OCI-LY3 (cell line): ENCODE data around the gene IPO9.

ENCODE experiments used
- H2AFZ ChIP-seq: fragments of 200-600, 300-600 bp; shearing (Covaris generic); 2 replicates; pipeline ENCODE4 v1.6.0; 2014; ENCODE audit warnings: antibody characterized with exemption, low read depth, low read length
- H3K27ac ChIP-seq: fragments of 200-600, 300-600 bp; sonication (generic); 2 replicates; pipeline ENCODE4 v1.5.1; 2014; ENCODE audit warnings: mild to moderate bottlenecking, low read length, moderate library complexity, mixed read lengths
- H3K27me3 ChIP-seq: fragments of 200-600, 300-600 bp; sonication (generic); 2 replicates; pipeline ENCODE4 v1.6.1; 2014; ENCODE audit warnings: low read depth, low read length, mixed read lengths
- H3K36me3 ChIP-seq: fragments of 200-600, 300-600 bp; sonication (generic); replicated peaks from 2 replicates; pipeline ENCODE3; 2014; ENCODE audit warnings: low read depth, low read length, mixed read lengths
- H3K4me1 ChIP-seq: fragments of 300-600, 200-600 bp; sonication (generic); 2 replicates; pipeline ENCODE4 v1.6.1; 2014; ENCODE audit warnings: low read length, mixed read lengths
- H3K4me2 ChIP-seq: fragments of 200-600, 300-600 bp; sonication (generic); 2 replicates; pipeline ENCODE4 v1.6.1; 2014; ENCODE audit warnings: low read length, mixed read lengths
- H3K4me3 ChIP-seq: fragments of 300-600, 200-600 bp; sonication (generic); 2 replicates; pipeline ENCODE4 v1.5.1; 2014; ENCODE audit warnings: antibody characterized with exemption, mild to moderate bottlenecking, low read length, moderate library complexity
- H3K79me2 ChIP-seq: fragments of 300-600, 200-600 bp; shearing (Covaris generic); 2 replicates; pipeline ENCODE4 v1.6.1; 2014; ENCODE audit warnings: mild to moderate bottlenecking, low read length, mixed read lengths
- H3K9ac ChIP-seq: fragments of 300-600, 200-600 bp; shearing (Covaris generic); 2 replicates; pipeline ENCODE4 v1.6.0; 2014; ENCODE audit warnings: mild to moderate bottlenecking, low read length, moderate library complexity
- H3K9me3 ChIP-seq: fragments of 200-600, 300-600 bp; shearing (Covaris generic); 2 replicates; pipeline ENCODE4 v1.6.1; 2014; ENCODE audit warnings: low read length, mixed read lengths; ENCODE audit not compliant: insufficient read depth
- H4K20me1 ChIP-seq: fragments of 200-600, 300-600 bp; sonication (generic); 2 replicates; pipeline ENCODE4 v1.6.1; 2016; ENCODE audit warnings: low read length, mixed read lengths; ENCODE audit not compliant: insufficient read depth
- EZH2phosphoT487 ChIP-seq: fragments of 200-600 bp; shearing (Covaris generic); IDR thresholded peaks from 2 replicates; pipeline ENCODE4 v1.6.1; 2018; ENCODE audit warnings: antibody characterized with exemption, mixed run types, low read depth
- TF ChIP-seq, protein P1 (sequence below): fragments of 200-600, 300-600 bp; sonication (generic); IDR thresholded peaks from 2 replicates; pipeline ENCODE4 v1.5.1; 2014; ENCODE audit warnings: antibody characterized with exemption, low read length, low read depth

IPO9 gene

DNA sequence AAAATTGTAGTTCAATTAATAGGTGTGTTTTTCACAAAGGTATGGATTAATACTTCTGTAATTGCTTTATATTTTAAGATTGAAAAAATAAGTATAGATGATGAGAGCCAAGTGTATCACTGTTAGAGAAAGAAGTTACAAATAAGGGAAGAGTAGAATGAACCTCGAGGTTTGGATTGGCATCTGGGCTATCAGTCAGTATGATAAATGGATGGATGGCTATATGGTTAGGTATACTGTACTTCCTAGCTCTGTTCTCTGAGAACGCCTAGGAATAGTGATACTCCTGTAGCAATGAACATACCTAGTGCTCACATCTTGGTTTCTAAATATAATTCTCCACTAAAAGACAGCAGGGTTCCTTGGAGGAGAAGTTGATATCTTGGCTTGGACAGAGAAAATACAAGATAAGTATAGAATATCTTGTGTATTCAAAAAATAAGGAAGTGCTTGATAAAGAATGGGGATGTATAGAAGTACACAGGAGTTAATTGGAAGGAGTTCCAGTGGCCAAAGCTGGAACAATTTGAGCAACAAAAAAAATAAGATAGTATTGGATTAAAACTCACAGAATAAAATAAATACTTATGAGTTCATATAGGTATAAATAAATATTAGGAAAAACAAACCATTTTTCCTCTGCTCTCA is 12.4 kb downstream of the IPO9 start:
- H3K4me3 ChIP-seq, result no peak overlapping the region
- H3K9me3 ChIP-seq, result no peaks in the 10 kb centered on the region
- H2AFZ ChIP-seq, result no peak overlapping the region
- peaks cover 78% of the 10 kb centered on the region for H4K20me1 ChIP-seq
- H3K79me2 ChIP-seq, result peaks cover 100% of the 10 kb centered on the region
- no peak overlapping the region for H3K9ac ChIP-seq
- no peaks in the 10 kb centered on the region for H3K4me1 ChIP-seq
- H3K36me3 ChIP-seq, result peaks cover 27% of the 10 kb centered on the region
- no peak overlapping the region for H3K4me2 ChIP-seq
- H3K27ac ChIP-seq, result no peak overlapping the region
- no peaks in the 10 kb centered on the region for H3K27me3 ChIP-seq
- TF ChIP-seq, protein P1, sequence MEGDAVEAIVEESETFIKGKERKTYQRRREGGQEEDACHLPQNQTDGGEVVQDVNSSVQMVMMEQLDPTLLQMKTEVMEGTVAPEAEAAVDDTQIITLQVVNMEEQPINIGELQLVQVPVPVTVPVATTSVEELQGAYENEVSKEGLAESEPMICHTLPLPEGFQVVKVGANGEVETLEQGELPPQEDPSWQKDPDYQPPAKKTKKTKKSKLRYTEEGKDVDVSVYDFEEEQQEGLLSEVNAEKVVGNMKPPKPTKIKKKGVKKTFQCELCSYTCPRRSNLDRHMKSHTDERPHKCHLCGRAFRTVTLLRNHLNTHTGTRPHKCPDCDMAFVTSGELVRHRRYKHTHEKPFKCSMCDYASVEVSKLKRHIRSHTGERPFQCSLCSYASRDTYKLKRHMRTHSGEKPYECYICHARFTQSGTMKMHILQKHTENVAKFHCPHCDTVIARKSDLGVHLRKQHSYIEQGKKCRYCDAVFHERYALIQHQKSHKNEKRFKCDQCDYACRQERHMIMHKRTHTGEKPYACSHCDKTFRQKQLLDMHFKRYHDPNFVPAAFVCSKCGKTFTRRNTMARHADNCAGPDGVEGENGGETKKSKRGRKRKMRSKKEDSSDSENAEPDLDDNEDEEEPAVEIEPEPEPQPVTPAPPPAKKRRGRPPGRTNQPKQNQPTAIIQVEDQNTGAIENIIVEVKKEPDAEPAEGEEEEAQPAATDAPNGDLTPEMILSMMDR, result no peak
- TF ChIP-seq EZH2phosphoT487, result no peak

DNA sequence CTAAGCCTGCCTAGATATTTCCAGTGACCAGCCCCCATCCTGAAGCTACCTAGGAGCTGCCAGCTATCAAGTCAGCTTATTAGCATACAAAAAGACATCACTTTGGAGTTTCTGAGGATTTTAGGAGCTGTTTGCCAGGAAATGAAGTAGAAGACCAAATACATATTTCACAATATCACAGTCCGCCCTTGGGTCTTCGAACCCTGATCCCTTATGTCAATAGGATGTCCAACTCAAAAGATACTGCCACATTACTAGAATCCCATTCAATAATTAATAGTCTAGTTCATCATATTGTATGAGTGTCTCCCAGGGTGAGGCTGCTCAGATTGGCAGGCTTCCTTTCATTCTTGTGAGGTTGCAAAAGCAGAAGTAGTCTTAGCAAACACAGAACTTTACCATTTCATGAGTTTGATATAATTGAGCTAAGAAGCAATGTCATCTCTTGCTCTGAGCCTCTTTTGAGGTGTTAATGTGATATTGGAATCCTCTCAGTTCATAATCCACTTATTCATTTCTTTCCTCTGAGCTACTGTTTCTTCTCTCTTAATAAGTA is 13.6 kb downstream of the IPO9 start:
- Histone ChIP-seq H3K36me3 (peaks cover 21% of the 10 kb centered on the region), H3K4me3 (no peak overlapping the region), H4K20me1 (peaks cover 71% of the 10 kb centered on the region), H3K27me3 (no peaks in the 10 kb centered on the region), H3K79me2 (peaks cover 99% of the 10 kb centered on the region), H3K4me2 (no peak overlapping the region), H3K9ac (no peak overlapping the region), H3K4me1 (no peaks in the 10 kb centered on the region), H3K27ac (no peak overlapping the region), H3K9me3 (no peaks in the 10 kb centered on the region), H2AFZ (no peak overlapping the region)
- TF ChIP-seq, protein P1, result no peak
- TF ChIP-seq EZH2phosphoT487, result no peak

DNA sequence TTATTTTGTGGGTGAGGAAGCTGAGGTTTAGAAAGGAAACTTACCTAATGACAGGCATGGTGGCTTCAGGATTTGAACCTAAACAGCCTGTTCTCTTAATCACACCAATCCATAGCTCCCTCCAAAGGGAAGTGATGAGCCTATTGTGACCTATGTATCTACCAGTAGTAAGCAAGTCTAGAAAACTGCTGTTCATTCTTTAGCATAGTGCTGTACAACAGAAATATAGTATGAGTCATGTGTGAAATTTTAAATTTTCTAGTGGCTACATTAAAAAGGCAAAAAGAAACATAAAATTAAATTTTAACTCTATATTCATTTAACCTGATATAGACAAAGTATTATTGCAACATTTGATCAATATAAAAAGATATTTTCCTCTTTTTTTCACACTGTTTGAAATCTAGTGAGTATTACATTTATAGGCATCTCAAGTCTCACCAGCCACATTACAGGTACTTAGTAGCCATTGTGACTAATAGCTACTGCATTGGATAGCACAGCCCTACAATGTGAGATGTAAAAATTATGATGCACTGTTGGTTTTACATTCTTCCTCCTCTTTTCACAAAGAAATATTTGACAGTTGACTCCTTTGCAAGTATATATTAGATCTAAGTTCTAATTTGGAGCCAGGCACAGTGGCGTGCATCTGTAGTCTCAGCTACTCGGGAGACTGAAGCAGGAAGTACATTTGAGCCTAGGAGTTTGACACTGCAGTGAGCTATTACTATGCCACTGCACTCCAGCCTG is 16.6 kb downstream of the IPO9 start:
- Histone ChIP-seq H3K4me2 (no peak overlapping the region), H3K27ac (no peak overlapping the region), H3K36me3 (peaks cover 33% of the 10 kb centered on the region), H3K4me3 (no peak overlapping the region), H4K20me1 (peaks cover 53% of the 10 kb centered on the region), H2AFZ (no peak overlapping the region), H3K4me1 (no peaks in the 10 kb centered on the region), H3K9ac (no peak overlapping the region), H3K9me3 (no peaks in the 10 kb centered on the region), H3K27me3 (no peaks in the 10 kb centered on the region), H3K79me2 (peaks cover 75% of the 10 kb centered on the region)
- TF ChIP-seq, protein P1, result no peak
- no peak for TF ChIP-seq EZH2phosphoT487

DNA sequence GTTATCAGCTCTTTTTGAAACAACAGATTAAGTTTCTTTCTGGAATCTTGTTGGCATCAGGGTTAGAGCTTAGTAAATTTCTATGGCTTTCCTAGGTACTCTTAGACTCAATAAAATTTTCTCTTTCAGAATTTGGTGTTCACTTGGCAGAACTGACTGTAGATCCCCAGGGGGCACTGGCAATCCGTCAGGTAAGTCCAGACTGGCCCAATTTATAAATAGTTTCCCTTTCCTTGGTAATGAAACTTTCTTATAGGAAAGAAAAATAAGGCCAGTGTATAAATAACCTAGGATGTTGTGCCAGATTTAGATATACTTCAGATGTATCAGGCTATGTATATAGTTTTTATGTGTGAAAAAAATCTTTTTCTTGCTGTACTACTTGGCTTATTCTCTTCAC is 18.2 kb downstream of the IPO9 start:
- no peak overlapping the region for H3K9ac ChIP-seq
- H3K36me3 ChIP-seq, result peaks cover 44% of the 10 kb centered on the region
- no peak overlapping the region for H2AFZ ChIP-seq
- H3K9me3 ChIP-seq, result no peaks in the 10 kb centered on the region
- H3K4me2 ChIP-seq, result no peak overlapping the region
- H3K27ac ChIP-seq, result no peak overlapping the region
- H4K20me1 ChIP-seq, result peaks cover 39% of the 10 kb centered on the region
- TF ChIP-seq, protein P1, result no peak
- TF ChIP-seq EZH2phosphoT487, result no peak
- peaks cover 59% of the 10 kb centered on the region for H3K79me2 ChIP-seq
- no peak overlapping the region for H3K4me3 ChIP-seq
- no peaks in the 10 kb centered on the region for H3K4me1 ChIP-seq
- H3K27me3 ChIP-seq, result no peaks in the 10 kb centered on the region
